ENCODE data around the gene UCKL1. TPM values are rescaled to one million over a fixed set of nuclear protein-coding genes. Genes with fewer than 3 reads are reported as not detected.

UCKL1 gene
- total RNA-seq, 1 experiment from 2014 or later, result 31.0 TPM

DNA sequence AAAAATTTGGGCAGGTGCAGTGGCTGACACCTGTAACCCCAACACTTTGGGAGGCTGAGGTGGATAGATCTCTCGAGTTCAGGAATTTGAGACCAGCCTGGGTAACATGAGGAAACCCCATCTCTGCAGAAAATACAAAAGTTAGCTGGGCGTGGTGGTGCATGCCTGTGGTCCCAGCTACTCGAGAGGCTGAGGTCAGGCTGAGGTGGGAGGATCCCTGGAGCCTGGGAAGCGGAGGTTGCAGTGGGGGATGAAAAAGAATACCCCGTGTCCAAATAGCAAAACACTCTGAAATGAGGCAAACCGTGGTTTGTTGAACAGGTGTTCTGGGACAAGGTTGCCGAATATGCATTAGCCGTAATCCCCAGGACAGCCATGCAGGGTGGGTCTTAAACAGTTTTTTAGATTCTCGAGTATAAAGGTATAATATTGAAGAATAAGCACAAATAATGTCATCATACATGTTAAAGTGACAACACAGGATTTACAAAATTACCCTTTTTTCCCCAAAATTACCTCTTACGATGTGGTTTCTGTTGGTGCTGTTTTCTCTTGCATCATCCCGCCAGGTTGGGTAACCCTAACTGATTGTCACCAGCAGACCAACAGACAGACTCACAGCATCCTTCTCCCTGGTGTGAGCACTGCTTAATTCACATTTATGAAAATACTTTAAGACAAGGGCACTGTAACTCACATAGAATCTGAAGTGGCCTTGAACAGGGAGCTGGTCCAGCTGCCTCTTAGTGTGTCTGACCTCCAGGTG is 52.2 kb downstream of the UCKL1 start:
- in situ Hi-C loops (cut with HindIII; ENCODE audit: low pct_unique_long_range_greater_than_20kb, low sequenced_read_pairs), result no loop called here
- no peak for DNase-seq (ENCODE audit: low read depth)

DNA sequence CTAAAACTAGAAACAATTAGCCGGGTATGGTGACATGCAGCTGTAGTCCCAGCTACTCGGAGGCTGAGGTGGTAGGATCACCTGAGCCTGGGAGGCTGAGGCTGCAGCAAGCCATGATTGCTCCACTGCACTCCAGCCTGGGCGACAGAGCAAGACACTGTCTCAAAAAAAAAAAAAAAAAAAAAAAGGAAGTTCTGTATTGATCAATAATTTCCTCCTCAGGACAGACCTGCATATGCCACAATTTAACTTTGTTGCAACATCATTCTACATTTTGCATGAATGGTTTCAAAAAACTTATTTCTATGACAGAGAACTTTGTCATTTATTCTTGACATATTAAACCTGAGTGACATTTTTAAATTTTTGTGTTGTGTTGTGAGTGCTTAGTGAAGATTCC is 55.8 kb downstream of the UCKL1 start:
- no peak for DNase-seq (ENCODE audit: low read depth)
- in situ Hi-C loops (cut with HindIII; ENCODE audit: low pct_unique_long_range_greater_than_20kb, low sequenced_read_pairs), result no loop called here

DNA sequence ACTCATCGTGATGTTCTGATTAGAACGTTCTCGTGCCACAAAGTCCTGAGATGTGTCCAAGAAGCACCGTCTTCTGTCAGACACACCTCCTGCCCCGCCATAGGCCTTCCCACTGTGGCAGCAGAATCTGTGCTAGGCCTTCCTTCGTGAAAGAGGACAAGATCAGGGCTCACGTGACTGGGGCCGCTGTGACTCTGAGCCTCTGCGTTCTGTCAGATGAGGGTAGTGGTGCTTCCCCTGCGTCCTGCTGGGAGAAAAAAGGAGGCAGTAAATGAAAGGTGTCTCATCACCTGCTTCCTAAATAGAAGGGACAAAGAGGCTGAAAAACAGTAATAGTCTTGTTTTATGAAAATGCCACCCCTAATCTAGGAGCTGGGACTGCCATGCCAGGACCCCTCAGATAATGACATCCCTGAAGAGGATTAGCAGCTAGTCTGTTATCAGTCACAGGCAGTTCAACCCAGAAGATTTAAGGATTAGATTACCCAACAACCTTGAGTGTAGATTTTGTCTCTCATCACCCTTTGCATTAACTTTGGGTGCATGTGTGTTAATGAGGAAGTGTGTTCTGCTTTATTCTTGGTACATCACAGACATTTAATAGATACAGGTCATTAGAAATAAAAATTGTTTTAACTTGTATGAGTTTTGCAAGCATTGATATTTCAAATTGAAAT is 57.2 kb downstream of the UCKL1 start:
- no peak for DNase-seq (ENCODE audit: low read depth)
- in situ Hi-C loops (cut with HindIII; ENCODE audit: low pct_unique_long_range_greater_than_20kb, low sequenced_read_pairs), result no loop called here

DNA sequence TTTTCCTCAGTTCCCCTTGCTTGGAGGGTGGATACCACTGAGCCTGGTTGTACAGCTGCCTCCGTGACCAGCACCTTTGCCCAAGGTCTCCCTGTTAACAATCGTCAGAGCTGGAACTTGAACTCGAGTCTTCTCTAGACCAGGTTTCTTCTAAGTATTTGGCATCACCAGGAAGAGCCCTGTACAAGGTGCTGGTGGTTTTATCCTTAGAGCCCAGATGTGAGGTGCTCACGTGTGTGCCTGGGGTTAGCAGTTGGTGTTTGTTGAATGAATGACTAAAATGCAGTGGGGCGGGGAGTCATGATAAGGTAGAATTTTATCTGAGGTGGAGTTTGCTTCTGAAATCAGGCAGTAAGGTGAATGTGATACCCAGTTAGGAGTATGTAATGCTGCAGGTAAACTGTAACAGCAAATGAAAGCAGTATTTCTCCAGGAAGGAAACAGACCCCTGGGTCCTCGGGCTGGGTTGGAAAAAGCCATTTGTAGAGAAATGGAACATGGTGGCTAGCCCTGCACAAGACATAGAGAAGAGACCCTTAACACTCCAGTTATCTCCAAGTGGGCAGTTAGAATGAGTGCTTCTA is 58.1 kb downstream of the UCKL1 start:
- DNase-seq (ENCODE audit: low read depth), result no peak
- in situ Hi-C loops (cut with HindIII; ENCODE audit: low pct_unique_long_range_greater_than_20kb, low sequenced_read_pairs), result no loop called here

DNA sequence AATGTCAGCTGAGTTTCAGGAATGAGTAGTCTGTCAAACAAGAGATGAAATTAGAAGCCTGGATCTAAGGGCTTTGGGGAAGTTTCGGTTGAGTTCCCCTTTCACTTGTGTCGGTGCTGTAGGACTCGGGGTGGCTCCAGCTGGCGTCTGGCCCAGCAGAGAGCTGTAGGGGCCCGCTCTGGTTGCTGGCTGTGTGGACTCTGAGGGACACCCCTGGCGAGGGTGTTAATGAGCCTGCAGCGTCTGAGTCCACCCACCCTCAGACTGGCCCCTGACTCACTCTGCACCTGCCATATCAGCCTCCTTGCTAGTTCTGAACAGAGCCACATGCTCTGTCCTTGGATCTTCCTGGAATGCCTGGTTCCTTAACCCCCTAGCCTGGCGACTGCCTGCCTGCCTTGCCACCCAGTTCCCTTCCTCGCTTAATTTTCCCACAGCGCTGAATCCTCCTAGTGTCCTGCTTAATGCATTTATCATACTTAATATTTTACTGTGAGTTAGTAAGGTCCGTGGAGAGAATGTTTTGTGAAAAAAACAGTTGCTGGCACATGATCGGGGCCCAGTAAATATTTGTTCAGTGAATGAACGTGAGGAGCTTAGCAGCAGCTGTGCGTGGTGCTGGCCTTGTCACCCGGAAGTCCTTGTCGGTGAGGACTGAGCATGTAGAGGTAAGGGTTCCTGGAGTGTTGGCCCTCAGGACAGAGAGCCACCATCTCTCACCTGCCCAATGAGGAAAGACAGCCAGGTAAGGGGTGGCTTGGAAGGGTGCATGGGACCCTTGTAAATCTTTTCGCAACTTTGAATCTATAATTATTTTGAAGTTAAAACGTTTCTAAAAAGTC is 59.7 kb downstream of the UCKL1 start:
- no peak for DNase-seq (ENCODE audit: low read depth)
- in situ Hi-C loops (cut with HindIII; ENCODE audit: low pct_unique_long_range_greater_than_20kb, low sequenced_read_pairs), result no loop called here

- in situ Hi-C loops (cut with HindIII; ENCODE audit: low pct_unique_long_range_greater_than_20kb, low sequenced_read_pairs), result no loop called here
- DNase-seq (ENCODE audit: low read depth), result no peak
Observed at GRCh38 chr20:63895952-63896263, 60.3 kb downstream of the UCKL1 start.

- DNase-seq (ENCODE audit: low read depth), result no peak
- in situ Hi-C loops (cut with HindIII; ENCODE audit: low pct_unique_long_range_greater_than_20kb, low sequenced_read_pairs), result no loop called here
Observed at GRCh38 chr20:63895202-63895951, 60.8 kb downstream of the UCKL1 start.

DNA sequence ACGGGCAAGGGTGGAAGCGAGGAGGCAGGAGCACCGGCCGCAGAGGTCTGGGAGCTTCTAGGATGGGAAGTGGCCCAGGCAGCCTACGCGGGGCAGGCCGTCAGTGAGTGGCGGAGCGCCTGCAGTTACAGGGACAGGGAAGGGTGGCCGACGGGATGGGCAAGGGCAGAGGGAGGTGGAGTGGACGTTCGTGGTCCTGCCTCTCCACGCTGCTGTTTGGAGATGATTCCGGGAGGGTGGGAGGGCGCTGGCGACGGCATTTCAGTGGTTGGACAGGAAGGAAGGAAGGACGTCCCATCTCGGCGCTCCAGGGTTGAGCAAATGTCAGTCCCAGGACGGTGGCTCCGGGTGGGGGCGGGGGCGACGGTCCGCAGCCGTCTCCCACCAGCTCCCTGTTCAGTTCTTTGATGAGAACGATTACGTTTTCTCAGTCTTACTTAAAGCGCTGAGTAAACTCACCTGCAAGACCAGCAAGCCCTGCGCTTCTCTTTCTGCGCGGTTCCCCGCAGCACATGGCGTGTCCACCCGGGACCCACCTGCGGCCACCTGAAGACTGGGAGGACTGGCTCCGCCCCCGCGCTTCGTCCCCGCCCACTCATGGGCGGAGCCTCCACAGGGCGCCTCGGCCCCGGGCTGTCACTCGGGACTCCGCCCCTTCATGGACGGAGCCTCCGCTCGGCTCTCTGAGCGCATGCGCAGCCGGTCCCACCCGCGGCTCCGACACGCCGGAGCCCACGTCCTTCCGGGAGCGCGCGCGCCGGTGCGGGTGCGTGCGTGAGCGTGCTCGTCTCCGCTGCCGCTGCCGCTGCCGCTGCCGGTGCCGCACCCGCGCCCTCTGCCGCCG is 61.6 kb downstream of the UCKL1 start, which contains the start of gene DNAJC5:
TSS of gene DNAJC5 (plus strand) at position 769 of the 844 bp plus-strand sequence. CDS start 33,220 bp downstream, outside the sequence.
- DNase-seq (ENCODE audit: low read depth), result peak; percentile 92
- in situ Hi-C loops (cut with HindIII; ENCODE audit: low pct_unique_long_range_greater_than_20kb, low sequenced_read_pairs), result no loop called here

DNA sequence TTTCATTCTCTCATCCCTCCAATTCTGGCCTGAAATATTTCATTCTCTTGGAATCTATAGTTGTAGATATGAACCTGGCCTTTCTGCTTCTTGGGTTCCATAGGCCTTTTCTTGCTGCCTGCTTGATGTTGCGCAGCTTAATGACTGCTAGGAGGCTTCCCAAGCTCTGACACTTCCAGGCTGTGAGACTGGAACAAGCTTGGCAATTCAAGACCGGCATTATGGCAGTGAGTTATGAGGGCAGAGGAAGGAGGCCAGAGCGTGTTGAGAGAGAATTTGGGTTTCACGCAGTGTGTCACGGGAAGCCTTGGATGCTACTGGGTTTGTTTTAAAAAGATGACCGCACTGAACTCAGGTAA is 62.2 kb downstream of the UCKL1 start:
- DNase-seq (ENCODE audit: low read depth), result no peak
- in situ Hi-C loops (cut with HindIII; ENCODE audit: low pct_unique_long_range_greater_than_20kb, low sequenced_read_pairs), result no loop called here

DNA sequence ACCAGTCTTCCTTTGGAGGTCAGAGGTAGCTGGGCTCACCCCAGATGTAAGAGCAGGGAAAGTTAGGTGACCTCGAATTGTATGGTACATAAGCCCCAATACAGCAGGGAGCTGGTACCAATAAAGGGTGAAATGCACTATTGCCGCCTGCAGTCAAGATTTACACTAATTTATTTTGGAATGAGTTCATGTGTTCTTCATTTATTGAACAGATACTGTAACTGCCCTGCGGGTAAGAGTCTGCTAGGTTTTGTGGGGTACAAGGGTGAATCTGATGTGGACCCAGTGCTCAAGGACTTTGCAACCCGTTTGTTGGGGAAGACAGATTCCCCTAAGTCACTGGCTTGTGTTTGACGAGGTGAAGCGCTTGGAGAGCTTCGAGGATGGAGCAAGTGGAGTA is 63.8 kb downstream of the UCKL1 start:
- DNase-seq (ENCODE audit: low read depth), result no peak
- in situ Hi-C loops (cut with HindIII; ENCODE audit: low pct_unique_long_range_greater_than_20kb, low sequenced_read_pairs), result no loop called here

- in situ Hi-C loops (cut with HindIII; ENCODE audit: low pct_unique_long_range_greater_than_20kb, low sequenced_read_pairs), result no loop called here
- no peak for DNase-seq (ENCODE audit: low read depth)
Observed at GRCh38 chr20:63891061-63892002, 64.9 kb downstream of the UCKL1 start.

GRCh38 chr20:63890616-63891015 is 65.6 kb downstream of the UCKL1 start:
- in situ Hi-C loops (cut with HindIII; ENCODE audit: low pct_unique_long_range_greater_than_20kb, low sequenced_read_pairs), result no loop called here
- no peak for DNase-seq (ENCODE audit: low read depth)

GRCh38 chr20:63890201-63890576 is 66.0 kb downstream of the UCKL1 start:
- in situ Hi-C loops (cut with HindIII; ENCODE audit: low pct_unique_long_range_greater_than_20kb, low sequenced_read_pairs), result no loop called here
- no peak for DNase-seq (ENCODE audit: low read depth)

Measured in Caki2 (cell line).